Fibroblast of pulmonary artery (primary cell): ENCODE data around the gene MCMBP.
A peak's percentile ranks its signal among the peaks of the same experiment; 100 is the strongest.
"Not testable (repeated sequence)": the region's sequence is repeated elsewhere in the genome, so short reads cannot be mapped to it uniquely, and the experiment has no call there.

Experiments
- DNase-seq: peaks from one replicate; pipeline ENCODE4 v3.0.0-alpha.2; 2010; ENCODE audit warnings: low read depth
- H3K4me3 ChIP-seq: replicated peaks from 2 replicates; pipeline ENCODE4 v1.5.1; 2011; ENCODE audit warnings: low read depth, mild to moderate bottlenecking, control low read depth, low read length, moderate library complexity
- CTCF ChIP-seq: IDR thresholded peaks from 2 replicates; pipeline ENCODE4 v1.5.1; 2011; ENCODE audit warnings: mild to moderate bottlenecking, control low read depth, low read length, inconsistent platforms; ENCODE audit errors: missing control alignments

The MCMBP gene, protein sequence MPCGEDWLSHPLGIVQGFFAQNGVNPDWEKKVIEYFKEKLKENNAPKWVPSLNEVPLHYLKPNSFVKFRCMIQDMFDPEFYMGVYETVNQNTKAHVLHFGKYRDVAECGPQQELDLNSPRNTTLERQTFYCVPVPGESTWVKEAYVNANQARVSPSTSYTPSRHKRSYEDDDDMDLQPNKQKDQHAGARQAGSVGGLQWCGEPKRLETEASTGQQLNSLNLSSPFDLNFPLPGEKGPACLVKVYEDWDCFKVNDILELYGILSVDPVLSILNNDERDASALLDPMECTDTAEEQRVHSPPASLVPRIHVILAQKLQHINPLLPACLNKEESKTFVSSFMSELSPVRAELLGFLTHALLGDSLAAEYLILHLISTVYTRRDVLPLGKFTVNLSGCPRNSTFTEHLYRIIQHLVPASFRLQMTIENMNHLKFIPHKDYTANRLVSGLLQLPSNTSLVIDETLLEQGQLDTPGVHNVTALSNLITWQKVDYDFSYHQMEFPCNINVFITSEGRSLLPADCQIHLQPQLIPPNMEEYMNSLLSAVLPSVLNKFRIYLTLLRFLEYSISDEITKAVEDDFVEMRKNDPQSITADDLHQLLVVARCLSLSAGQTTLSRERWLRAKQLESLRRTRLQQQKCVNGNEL

DNA sequence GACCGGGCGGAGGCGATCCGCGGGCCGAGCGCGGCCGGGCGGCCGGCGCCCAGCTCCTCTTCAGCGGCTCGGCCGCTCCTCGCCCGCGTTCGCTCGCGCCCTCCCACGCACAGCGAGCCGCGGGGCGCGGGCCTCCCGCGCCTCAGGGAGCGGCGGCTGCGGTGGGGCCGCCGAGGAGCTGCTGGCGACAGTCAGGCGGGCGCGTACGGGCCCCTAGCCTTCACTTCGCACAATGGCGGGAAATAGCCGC, at the start of gene MCMBP:
Gene MCMBP (minus strand): TSS at position 234 of the 250 bp plus-strand sequence. CDS start 259 bp downstream, outside the sequence.
- no peak for TF ChIP-seq CTCF
- peak within 1 kb of the TSS; percentile 68 for H3K4me3 ChIP-seq
- no peak for DNase-seq

DNA sequence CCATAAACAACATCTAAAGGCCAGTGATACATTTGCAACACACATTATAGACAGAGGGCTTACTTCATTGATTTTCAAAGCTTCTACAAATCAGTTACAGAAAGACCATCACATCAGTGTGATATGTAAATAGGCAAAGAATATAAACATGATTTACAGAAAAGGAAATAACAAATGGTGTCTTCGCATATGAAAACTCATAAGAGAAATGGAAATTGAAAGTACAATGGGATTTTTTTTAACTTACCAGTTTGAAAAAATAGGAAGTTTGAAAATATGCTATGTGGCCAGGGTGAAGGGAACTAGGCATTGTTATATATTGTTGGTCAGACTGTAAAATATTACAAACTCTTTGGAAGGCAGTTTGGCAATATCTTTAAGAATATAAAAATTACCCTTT, 47.2 kb upstream of the MCMBP start:
- TF ChIP-seq CTCF: no peak
- H3K4me3 ChIP-seq: no peak overlapping the region
- DNase-seq: no peak

DNA sequence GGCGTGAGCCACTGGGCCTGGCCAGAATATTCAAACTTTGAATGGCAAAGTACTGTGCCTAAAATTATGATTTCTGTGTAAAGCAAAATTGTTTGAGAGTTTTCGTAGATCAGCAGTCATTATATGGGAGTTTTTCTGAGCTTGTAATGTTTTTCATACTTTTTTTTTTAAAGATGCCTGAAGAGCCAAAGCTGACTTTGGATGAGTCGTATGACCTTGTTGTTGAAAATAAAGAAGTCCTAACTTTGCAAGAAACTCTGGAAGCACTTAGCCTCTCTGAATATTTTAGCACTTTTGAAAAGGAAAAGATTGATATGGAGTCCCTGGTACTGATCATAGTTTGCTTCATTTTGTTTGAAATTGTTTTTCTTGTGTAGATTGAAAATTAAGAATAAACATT, 46.6 kb upstream of the MCMBP start:
- TF ChIP-seq CTCF: no peak
- H3K4me3 ChIP-seq: no peak overlapping the region

DNA sequence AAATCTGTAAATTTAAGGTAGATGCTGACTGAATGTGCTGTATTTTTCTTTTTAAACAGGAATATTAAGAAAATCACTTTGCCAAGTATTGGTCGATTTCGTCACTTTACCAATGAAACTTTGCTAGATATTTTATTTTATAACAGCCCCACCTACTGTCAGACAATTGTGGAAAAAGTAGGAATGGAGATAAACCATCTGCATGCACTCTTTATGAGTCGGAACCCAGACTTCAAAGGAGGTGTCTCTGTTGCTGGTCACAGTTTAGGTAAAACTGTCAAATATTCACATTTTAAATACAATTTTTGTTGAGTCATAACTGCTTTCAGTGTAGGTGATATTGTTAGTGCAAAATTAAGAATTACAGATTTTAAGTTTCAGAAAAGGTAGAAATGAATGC, 45.1 kb upstream of the MCMBP start:
- peak; percentile 29 for DNase-seq
- no peak for TF ChIP-seq CTCF
- H3K4me3 ChIP-seq: no peak overlapping the region

More for the DNA sequence above, 46.6 kb upstream of the MCMBP start:
- DNase-seq: no peak

- no peak for DNase-seq
- no peak overlapping the region for H3K4me3 ChIP-seq
Measured at GRCh38 chr10:119910689-119911088, 38.0 kb upstream of the MCMBP start.

DNA sequence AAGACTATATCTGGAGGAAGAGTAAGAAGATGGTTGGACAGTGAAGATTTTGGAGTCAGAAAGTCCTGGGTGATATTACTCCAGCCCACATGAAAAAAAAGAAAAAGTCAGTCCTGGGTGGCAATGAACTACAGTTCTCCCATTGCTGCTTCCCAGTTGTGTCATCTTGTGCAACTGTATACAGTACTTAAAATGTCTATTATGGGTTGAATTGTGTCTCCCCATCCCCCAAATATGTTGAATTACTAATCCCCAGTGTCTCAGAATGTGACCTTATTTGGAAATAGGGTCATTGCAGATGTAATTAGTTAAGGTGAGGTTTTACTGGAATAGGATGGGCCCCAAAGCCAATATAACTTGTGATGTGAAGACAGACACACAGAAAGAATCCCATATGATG, 35.5 kb upstream of the MCMBP start:
- no peak for TF ChIP-seq CTCF
- H3K4me3 ChIP-seq: no peak overlapping the region
- DNase-seq: no peak

More at GRCh38 chr10:119910689-119911088, 38.0 kb upstream of the MCMBP start:
- TF ChIP-seq CTCF: no peak

DNA sequence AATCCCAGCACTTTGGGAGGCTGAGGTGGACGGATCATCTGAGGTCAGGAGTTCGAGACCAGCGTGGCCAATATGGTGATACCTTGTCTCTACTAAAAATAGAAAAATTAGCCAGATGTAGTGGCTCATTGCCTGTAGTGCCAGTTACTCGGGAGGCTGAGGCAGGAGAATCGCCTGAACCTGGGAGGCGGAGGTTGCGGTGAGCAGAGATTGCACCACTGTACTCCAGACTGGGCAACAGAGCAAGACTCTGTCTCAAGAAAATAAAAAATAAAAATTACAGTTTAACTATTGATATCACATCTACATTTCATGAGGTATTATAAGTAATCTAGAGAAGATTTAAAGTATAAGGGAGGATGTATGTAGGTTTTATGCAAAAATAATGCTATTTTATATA, 35.1 kb upstream of the MCMBP start:
- not testable (repeated sequence) for DNase-seq

More for the DNA sequence above, 35.1 kb upstream of the MCMBP start:
- not testable (repeated sequence) for H3K4me3 ChIP-seq
